GM18526 (cell line): ENCODE data around the gene POLR2F.

ENCODE experiments used
- POLR2A ChIP-seq: IDR thresholded peaks from 3 replicates; pipeline ENCODE4 v1.6.1; 2011; ENCODE audit not compliant: insufficient read length; ENCODE audit errors: extremely low read depth

The POLR2F gene

DNA sequence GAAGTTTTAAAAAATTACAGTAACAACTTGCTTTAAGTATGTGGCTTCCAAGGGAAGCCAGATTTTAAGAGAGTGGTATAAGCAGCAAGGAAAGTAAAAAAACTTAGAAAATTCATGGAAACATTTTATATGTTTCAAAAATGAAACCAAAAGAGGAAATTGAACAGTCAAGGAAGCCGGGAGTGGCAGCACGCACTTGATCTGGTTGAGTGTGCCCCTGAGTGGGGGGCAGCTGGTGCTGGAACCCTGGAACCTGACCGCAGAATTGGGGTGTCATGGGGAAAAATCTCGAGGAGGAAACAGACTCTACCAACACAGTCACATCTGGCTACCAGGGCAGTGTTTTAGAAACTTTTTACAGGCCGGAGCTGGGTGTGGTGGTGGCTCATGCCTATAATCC, 33.4 kb upstream of the POLR2F start:
- no peak for TF ChIP-seq POLR2A

- TF ChIP-seq POLR2A, result no peak
These were observed 31.3 kb upstream of the POLR2F start for GRCh38 chr22:37922191-37922590.

- TF ChIP-seq POLR2A, result no peak
These were observed 29.6 kb upstream of the POLR2F start for GRCh38 chr22:37923927-37924326.

- no peak for TF ChIP-seq POLR2A
These were observed 29.0 kb upstream of the POLR2F start for GRCh38 chr22:37924386-37925065.

- no peak for TF ChIP-seq POLR2A
These were observed 28.2 kb upstream of the POLR2F start for GRCh38 chr22:37925330-37925729.

DNA sequence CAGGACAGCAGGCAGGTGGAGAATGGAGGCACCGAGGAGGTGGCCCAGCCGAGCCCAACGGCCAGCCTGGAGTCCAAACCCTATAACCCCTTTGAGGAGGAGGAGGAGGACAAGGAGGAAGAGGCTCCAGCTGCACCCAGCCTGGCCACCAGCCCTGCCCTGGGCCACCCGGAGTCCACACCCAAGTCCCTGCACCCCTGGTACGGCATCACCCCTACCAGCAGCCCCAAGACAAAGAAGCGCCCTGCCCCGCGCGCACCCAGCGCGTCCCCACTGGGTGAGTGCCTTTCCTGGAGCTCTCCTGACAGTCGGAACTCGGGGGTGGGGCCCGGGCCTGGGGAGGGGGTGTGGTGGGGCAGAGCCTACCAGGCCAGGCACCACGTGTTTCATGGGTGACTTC, 27.7 kb upstream of the POLR2F start:
- TF ChIP-seq POLR2A, result no peak

DNA sequence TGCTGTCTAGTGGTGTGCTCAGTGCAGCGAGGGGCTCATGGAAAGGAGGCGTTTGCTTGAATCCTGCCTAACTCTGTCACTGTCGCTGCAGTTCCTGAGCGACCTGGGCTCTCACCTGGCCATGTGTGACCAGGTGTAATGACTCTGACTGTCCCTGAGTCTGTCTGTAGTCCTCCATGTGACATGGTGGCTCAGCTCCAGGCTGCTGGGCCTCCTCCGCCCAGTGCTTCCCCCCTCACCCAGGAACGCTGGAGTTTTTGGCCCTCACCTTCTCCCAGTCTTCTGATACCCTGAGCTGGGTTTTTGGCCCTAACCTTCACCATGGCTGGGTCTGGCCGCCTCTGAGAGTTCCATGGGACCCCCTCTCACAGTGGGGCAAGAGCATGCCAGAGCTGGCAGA, 27.1 kb upstream of the POLR2F start:
- no peak for TF ChIP-seq POLR2A

DNA sequence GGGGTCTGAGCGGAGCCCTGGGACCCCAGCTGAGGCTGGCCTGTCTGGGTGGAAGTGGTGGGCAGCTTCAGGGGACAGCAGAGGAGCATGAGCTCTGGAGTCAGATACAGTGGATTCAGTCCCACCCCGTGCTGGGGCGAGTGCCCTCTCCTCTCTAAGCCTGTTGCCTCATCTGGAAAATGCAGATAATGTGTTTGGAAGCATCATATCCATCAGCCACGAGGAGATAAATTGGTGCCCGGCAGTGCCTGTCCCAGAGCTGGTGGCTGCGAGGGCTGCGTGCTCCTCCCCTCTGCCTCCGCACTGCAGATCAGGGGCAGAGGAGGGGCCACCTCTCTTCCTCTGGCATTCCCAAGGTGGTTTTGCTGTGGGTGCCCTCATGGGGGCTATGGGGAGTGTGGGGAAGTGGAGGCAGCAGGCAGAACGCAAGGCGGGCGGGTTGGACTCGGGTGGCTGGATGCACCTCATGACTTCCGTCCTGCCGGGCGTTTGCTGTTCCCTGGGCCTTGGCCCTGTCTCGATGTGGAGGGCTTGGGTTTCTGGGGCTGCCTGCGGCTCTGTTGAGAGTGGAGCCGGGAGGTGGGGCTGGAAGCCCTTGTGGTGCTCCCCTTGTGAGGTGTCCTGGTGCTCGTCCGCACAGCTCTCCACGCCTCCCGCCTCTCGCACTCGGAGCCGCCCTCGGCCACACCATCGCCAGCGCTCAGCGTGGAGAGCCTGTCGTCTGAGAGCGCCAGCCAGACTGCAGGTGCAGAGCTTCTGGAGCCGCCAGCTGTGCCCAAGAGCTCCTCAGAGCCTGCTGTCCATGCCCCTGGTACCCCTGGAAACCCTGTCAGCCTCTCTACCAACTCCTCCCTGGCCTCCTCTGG, 26.5 kb upstream of the POLR2F start:
- TF ChIP-seq POLR2A, result no peak

DNA sequence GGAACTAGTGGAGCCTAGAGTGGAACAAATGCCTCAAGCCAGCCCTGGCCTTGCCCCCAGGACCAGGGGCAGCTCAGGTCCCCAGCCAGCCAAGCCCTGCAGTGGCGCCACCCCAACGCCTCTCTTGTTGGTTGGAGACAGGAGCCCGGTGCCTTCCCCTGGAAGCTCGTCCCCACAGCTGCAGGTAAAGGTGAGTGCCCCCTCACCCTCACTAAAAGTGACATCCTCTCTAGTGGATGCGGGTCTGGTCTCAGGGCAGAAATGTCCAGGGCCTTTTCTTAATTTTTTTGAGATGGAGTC, 25.9 kb upstream of the POLR2F start:
- TF ChIP-seq POLR2A, result no peak

- no peak for TF ChIP-seq POLR2A
These were observed 24.1 kb upstream of the POLR2F start for GRCh38 chr22:37929390-37929789.

- TF ChIP-seq POLR2A, result no peak
These were observed 23.1 kb upstream of the POLR2F start for GRCh38 chr22:37930270-37930951.

DNA sequence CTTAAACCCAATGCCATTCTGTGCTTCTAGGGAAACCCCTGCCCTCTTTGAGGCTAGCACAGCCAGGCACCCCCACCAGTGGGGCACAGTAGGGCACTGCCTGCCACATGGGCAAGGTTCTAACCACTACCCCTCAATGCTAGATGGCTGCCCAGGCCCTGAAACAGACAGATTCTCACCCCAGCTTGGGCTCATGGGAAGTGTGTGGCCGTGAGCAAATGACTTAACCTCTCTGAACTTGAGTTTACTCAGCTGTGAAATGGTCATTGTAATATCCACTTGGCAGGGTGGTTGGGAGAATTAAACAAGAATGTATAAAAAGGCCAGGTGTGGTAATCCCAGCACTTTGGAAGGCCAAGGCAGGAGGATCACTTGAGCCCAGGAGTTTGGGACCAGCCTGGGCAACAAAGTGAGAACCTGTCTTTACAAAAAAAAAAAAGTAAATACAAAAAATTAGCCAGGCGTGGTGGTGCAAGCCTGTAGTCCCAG, 22.5 kb upstream of the POLR2F start:
- no peak for TF ChIP-seq POLR2A

DNA sequence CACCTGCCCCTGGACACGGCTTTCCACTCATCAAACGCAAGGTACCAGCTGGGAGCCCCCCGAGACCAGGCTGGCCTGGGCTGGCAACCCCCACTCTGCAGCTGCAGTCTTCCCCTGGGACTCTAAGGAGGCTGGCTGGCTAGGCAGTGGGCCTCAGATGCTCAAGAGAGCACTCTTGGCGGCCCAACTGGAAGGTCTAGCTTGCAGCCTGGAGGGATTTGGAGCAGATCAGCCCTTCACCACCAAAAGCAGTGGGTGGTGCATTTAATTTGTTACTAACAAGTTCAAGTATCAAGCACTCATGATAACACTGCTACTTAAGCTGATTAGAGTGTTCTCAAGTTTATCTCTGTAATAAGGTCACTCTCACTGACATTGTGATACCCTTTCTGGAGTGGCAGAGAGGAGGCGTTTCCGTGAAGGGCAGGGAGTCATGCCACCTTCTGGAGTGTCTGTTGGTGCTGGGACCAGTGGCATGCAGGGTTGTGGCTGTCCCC, 21.6 kb upstream of the POLR2F start:
- TF ChIP-seq POLR2A, result no peak

- no peak for TF ChIP-seq POLR2A
These were observed 21.1 kb upstream of the POLR2F start for GRCh38 chr22:37932401-37932800.

GRCh38 chr22:37932821-37933578, 20.5 kb upstream of the POLR2F start:
- TF ChIP-seq POLR2A, result no peak
